Activated CD4-positive, alpha-beta T cell treated with anti-CD3 and anti-CD28 coated beads, Interleukin-2, amount 10 ng/mL, durations not matched to agents 7 days and 5 days (primary cell): ENCODE results near the gene EXOC4. TPM values are rescaled to one million over a fixed set of nuclear protein-coding genes. Genes with fewer than 3 reads are reported as not detected.

ENCODE experiments used
- CTCF ChIA-PET: fragments of 350-600 bp; sonication (Branson Sonifier 250); formaldehyde crosslinking; loops from one replicate; lab custom pipeline; 2021; ENCODE audit warnings: antibody characterized with exemption; lab: Charles Lee
- POLR2A ChIA-PET: fragments of 350-600 bp; sonication (Branson Sonifier 250); formaldehyde crosslinking; loops from one replicate; lab custom pipeline; 2021; ENCODE audit warnings: antibody characterized with exemption; lab: Charles Lee
- DNase-seq: peaks from one replicate; pipeline ENCODE4 v3.0.0-alpha.2; 2020
- H3K27ac Mint-ChIP-seq: one replicate; pipeline ENCODE4 v1.8.0; 2021; ENCODE audit warnings: mild to moderate bottlenecking, moderate library complexity, mixed read lengths
- H3K27me3 Mint-ChIP-seq: one replicate; pipeline ENCODE4 v1.8.0; 2021; ENCODE audit warnings: mixed read lengths
- H3K36me3 Mint-ChIP-seq: one replicate; pipeline ENCODE4 v1.8.0; 2021; ENCODE audit warnings: low read depth, mixed read lengths
- H3K4me1 Mint-ChIP-seq: one replicate; pipeline ENCODE4 v1.8.0; 2021; ENCODE audit warnings: mixed read lengths
- H3K4me3 Mint-ChIP-seq: one replicate; pipeline ENCODE4 v1.8.0; 2021; ENCODE audit warnings: mild to moderate bottlenecking, moderate library complexity, mixed read lengths
- H3K9me3 Mint-ChIP-seq: one replicate; pipeline ENCODE4 v1.8.0; 2021; ENCODE audit warnings: mixed read lengths
- total RNA-seq, 2 experiments: library from RNA; stranded (reverse); gene quantifications; one replicate each; pipeline ENCODE4 v1.2.3, GENCODE V29; 2021

Gene EXOC4
- total RNA-seq, 2 experiments from 2014 or later, result 76.7 to 84.6 TPM

DNA sequence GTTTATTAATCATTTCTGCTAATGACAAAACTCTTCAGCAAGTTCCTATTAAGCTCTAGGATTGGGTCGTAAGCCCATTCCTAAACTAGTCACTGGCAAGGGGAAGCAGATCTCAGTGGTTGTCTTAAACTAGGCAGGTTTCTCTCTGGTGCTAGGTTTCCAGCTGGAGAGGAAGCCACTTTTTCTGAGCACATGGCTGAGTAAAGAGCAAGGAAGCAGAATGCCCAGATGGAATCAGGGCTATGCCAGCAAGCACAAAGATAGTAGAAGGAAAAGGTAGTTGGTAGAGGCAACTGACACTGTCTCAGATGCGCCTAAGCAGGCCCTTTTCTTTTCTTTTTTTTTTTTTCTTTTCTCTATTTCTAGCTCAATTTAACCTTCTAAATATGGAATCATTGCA, 224.9 kb downstream of the EXOC4 start:
- CTCF ChIA-PET, result interaction anchor here (0.6 kb wide), 1 partner anchor 12 kb away, joined by 5 read pairs; no protein-coding TSS in a partner anchor
- peaks cover 17% of the 10 kb centered on the region for H3K4me1 Mint-ChIP-seq

DNA sequence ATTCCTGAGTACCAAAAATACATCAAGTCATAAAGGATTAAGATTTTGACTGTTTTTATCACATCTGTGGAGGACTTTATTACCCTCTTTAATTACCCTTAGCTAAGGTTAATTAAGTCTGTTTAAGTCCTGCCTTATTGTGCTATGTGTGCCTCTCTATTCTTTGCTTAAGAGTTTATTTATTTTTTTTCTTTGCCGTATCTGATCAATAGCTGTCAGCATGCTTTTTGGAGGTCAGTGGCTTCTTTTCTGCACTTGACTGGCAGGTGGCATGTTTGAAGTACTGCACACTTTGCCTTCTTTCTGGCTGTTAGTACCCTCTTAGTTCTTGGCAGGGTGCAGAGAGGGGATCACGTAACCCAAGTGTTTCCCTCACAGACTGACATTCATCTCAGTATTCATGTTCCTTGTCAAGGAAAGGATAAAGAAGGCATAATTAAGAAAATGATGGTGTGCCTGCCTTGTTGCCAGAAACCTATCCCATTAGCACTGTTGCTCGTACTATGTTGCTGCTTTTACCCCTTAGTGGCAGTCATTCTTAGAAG, 225.8 kb downstream of the EXOC4 start:
- peaks cover 9% of the 10 kb centered on the region for H3K36me3 Mint-ChIP-seq
- no peak overlapping the region for H3K27ac Mint-ChIP-seq
- H3K27me3 Mint-ChIP-seq, result no peaks in the 10 kb centered on the region
- no peaks in the 10 kb centered on the region for H3K9me3 Mint-ChIP-seq
- DNase-seq, result no peak
- POLR2A ChIA-PET, result no interaction called here
- H3K4me1 Mint-ChIP-seq, result peaks cover 24% of the 10 kb centered on the region
- CTCF ChIA-PET, result no interaction called here
- no peak overlapping the region for H3K4me3 Mint-ChIP-seq

More for the DNA sequence above, 224.9 kb downstream of the EXOC4 start:
- Mint-ChIP-seq H3K27me3 (no peaks in the 10 kb centered on the region), H3K36me3 (peaks cover 10% of the 10 kb centered on the region), H3K27ac (no peak overlapping the region), H3K4me3 (no peak overlapping the region), H3K9me3 (no peaks in the 10 kb centered on the region)
- no peak for DNase-seq
- POLR2A ChIA-PET, result no interaction called here

DNA sequence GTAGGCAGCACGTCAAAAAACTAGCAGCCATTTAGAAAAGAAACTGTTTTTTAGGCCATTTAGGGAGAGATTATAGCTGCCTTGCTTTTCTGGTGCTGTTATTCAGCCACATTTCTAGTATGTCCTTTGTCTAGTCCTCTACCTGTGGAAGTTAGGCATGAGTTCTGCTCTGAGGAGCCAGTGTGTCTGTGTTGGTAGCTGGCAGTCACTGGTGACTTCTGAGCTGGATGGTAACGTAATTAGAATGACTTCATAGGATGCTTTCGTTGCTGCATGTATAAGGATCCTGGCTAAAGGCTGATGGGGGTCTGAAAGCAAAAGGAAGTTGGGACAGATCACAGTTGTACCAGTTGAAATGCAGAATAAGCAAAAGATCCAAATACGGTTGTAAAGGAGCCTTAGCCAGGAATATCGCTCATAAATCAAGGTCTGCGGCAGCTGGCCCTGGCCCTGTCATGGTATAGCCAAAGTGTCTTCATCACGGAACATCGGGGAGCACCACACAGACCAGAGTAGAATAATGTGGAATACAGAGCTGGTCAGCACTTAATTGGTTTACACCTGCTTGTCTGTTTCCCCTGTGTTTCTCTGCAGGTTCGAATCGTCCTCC, 226.7 kb downstream of the EXOC4 start:
- ChIA-PET CTCF (no interaction called here), POLR2A (no interaction called here)
- Mint-ChIP-seq H3K9me3 (no peaks in the 10 kb centered on the region), H3K27ac (no peak overlapping the region), H3K4me1 (peaks cover 32% of the 10 kb centered on the region), H3K27me3 (no peaks in the 10 kb centered on the region), H3K4me3 (no peak overlapping the region), H3K36me3 (peaks cover 9% of the 10 kb centered on the region)
- no peak for DNase-seq

- CTCF ChIA-PET, result interaction anchor here (0.6 kb wide), 1 partner anchor 577 kb away, joined by 3 read pairs; no protein-coding TSS in a partner anchor
- no peak for DNase-seq
- no peaks in the 10 kb centered on the region for H3K27me3 Mint-ChIP-seq
- H3K9me3 Mint-ChIP-seq, result peaks cover 3% of the 10 kb centered on the region
- peak overlapping the region; percentile 33 for H3K27ac Mint-ChIP-seq
- POLR2A ChIA-PET, result no interaction called here
- peaks cover 36% of the 10 kb centered on the region for H3K4me1 Mint-ChIP-seq
- H3K4me3 Mint-ChIP-seq, result no peak overlapping the region
- peaks cover 11% of the 10 kb centered on the region for H3K36me3 Mint-ChIP-seq
Measured at GRCh38 chr7:133480868-133481267, 228.0 kb downstream of the EXOC4 start.

DNA sequence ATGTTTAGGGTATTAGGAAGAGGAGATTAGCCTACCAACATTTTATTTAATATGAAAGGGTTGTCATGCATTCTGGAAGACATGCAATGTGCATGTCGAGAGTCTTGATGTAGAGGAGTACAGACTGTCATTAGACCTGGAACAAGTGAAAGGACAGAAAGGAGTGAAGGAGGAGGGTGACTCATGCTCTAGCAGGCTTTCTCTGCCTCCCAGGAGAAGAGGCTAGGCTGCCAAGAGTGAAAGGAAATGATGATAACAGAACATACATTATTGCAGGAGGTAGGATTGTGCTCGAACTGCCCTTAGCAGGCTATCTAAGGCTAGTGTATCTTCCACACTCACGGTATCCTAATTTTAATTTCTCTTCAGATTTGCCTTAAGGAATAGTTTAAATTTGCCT, 228.8 kb downstream of the EXOC4 start:
- no peak for DNase-seq
- no peak overlapping the region for H3K4me3 Mint-ChIP-seq
- CTCF ChIA-PET, result no interaction called here
- no peaks in the 10 kb centered on the region for H3K27me3 Mint-ChIP-seq
- H3K4me1 Mint-ChIP-seq, result peaks cover 36% of the 10 kb centered on the region
- peaks cover 11% of the 10 kb centered on the region for H3K36me3 Mint-ChIP-seq
- POLR2A ChIA-PET, result no interaction called here
- H3K27ac Mint-ChIP-seq, result no peak overlapping the region
- peaks cover 3% of the 10 kb centered on the region for H3K9me3 Mint-ChIP-seq

DNA sequence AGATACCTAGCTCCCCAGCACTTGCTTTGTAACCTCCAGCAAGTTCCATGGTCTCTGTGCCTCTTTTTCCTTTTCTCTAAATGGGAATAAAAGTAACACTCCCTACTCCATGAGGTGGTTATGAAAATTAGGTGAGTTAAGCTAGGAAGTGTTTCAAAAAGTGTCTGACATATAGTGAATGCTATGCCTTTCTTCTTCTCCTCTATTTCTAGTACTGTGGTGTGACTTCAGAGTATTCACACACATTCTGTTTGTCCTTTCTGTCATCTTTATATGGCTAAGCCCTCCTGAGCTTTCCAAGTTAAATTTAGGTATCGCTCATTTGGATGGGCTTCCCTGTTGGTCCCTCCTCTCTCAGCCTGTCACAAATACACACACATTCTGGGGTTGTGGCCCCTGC, 229.7 kb downstream of the EXOC4 start:
- Mint-ChIP-seq H3K27ac (peak overlapping the region; percentile 15), H3K9me3 (peaks cover 3% of the 10 kb centered on the region), H3K4me3 (no peak overlapping the region), H3K36me3 (peaks cover 11% of the 10 kb centered on the region), H3K4me1 (peaks cover 36% of the 10 kb centered on the region), H3K27me3 (no peaks in the 10 kb centered on the region)
- CTCF ChIA-PET, result interaction anchor here (0.6 kb wide), 1 partner anchor 118 kb away, joined by 3 read pairs; no protein-coding TSS in a partner anchor
- POLR2A ChIA-PET, result no interaction called here
- no peak for DNase-seq

DNA sequence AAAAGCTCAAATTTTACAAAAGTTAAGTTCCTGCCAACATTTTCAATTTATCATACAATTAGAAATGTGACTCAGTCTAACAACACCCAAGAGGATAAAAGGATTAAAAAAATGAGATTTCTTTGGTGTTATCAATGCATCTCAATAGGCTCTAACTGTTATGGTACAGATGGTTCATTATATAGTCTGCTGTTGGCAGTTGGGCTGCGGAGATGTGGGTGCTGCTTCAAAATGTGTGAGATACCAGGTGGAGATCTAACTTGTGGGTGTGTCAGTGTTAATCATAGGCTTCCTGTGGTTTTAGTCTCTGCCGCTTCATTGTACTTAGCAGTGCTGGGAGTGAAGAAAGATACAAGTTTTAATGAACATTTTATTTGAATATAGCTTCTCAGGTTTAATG, 231.2 kb downstream of the EXOC4 start:
- Mint-ChIP-seq H3K36me3 (peaks cover 11% of the 10 kb centered on the region), H3K4me3 (peak overlapping the region; percentile 51), H3K27ac (peak overlapping the region; percentile 69), H3K9me3 (peaks cover 3% of the 10 kb centered on the region), H3K4me1 (peaks cover 36% of the 10 kb centered on the region), H3K27me3 (no peaks in the 10 kb centered on the region)
- ChIA-PET POLR2A (no interaction called here), CTCF (no interaction called here)
- DNase-seq, result peak; percentile 54

- no peak for DNase-seq
- POLR2A ChIA-PET, result no interaction called here
- Mint-ChIP-seq H3K27ac (no peak overlapping the region), H3K36me3 (peaks cover 5% of the 10 kb centered on the region), H3K4me3 (no peak overlapping the region), H3K27me3 (no peaks in the 10 kb centered on the region), H3K9me3 (peaks cover 5% of the 10 kb centered on the region), H3K4me1 (peaks cover 23% of the 10 kb centered on the region)
- CTCF ChIA-PET, result interaction anchor here (0.6 to 0.9 kb wide), 2 partner anchors 12 to 263 kb away, joined by 3 to 5 read pairs; no protein-coding TSS in a partner anchor
Measured at GRCh38 chr7:133489906-133490305, 237.0 kb downstream of the EXOC4 start.

- peaks cover 19% of the 10 kb centered on the region for H3K4me1 Mint-ChIP-seq
- H3K4me3 Mint-ChIP-seq, result no peak overlapping the region
- H3K36me3 Mint-ChIP-seq, result peaks cover 3% of the 10 kb centered on the region
- no peaks in the 10 kb centered on the region for H3K27me3 Mint-ChIP-seq
- ChIA-PET CTCF (interaction anchor here (0.6 kb wide), 1 partner anchor 526 kb away, joined by 3 read pairs; no protein-coding TSS in a partner anchor), POLR2A (no interaction called here)
- no peak overlapping the region for H3K27ac Mint-ChIP-seq
- H3K9me3 Mint-ChIP-seq, result peaks cover 2% of the 10 kb centered on the region
- DNase-seq, result no peak
Measured at GRCh38 chr7:133491201-133491691, 238.4 kb downstream of the EXOC4 start.

DNA sequence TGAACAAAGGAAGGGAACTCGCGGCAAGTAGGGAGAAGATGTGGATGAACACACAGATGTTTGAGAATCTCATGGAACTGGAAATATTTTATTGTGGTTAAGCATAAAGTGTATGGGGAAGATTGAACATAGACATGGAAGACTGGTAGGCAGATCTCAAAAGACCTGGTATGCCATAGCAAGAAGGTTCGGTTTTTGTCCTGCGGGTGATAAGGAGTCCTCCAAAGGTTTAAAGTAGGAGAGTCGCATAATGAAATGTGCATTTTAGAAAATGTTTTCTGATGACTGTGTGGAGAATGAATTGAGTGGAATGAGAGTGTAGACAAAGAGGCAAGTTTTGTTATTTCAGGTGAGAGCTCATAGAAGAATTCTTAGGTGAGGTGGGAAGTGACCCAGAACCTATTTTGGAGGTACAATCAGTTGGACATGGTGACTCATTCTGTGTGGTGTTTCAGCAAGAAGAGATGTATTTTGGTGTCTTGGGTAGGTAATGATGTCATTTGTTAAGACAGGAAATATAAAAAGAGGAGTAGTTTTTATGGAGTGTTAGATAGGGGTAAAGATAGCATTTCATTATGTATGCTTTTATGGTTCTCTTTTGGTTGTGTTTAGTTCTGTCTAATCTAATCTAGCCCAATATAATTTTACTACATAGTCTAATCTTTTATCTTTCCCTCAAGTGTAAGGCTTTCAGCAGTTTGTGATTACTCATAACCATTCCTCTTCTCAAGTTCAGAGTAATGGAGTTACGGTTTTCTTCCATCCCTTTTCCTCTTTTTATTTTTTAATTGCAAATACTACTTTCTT, 239.2 kb downstream of the EXOC4 start:
- Mint-ChIP-seq H3K36me3 (peaks cover 5% of the 10 kb centered on the region), H3K27me3 (no peaks in the 10 kb centered on the region), H3K27ac (no peak overlapping the region), H3K9me3 (peaks cover 3% of the 10 kb centered on the region), H3K4me3 (no peak overlapping the region), H3K4me1 (peaks cover 19% of the 10 kb centered on the region)
- DNase-seq, result no peak
- POLR2A ChIA-PET, result no interaction called here
- CTCF ChIA-PET, result interaction anchor here (0.6 kb wide), 1 partner anchor 145 kb away, joined by 4 read pairs; no protein-coding TSS in a partner anchor

DNA sequence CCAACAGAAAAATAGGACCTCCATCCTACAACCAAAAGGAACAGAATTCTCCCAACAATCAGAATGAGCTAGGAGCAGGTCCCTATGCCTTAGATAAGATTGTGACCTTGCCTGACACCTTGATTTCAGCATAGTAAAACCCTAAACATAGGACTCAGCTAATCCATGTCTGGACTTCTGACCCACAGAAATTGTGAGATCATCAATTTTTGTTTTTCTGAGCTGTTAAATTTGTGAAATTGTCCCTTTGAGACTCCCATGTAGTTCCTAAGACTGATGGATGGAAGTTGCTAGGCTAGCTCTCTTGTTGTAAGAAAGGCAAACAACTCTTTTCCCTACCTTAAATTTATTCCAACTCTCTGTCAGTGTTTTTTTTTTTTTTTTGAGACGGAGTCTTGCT, 244.2 kb downstream of the EXOC4 start:
- DNase-seq, result no peak
- Mint-ChIP-seq H3K4me1 (peaks cover 6% of the 10 kb centered on the region), H3K4me3 (no peak overlapping the region), H3K27ac (no peak overlapping the region), H3K27me3 (no peaks in the 10 kb centered on the region), H3K36me3 (peaks cover 5% of the 10 kb centered on the region), H3K9me3 (peaks cover 8% of the 10 kb centered on the region)
- ChIA-PET CTCF (interaction anchor here (0.6 to 0.7 kb wide), 2 partner anchors 38 to 1353 kb away, joined by 3 to 5 read pairs; no protein-coding TSS in a partner anchor), POLR2A (no interaction called here)

GRCh38 chr7:133501771-133502170, 248.9 kb downstream of the EXOC4 start:
- ChIA-PET CTCF (no interaction called here), POLR2A (no interaction called here)
- Mint-ChIP-seq H3K4me3 (no peak overlapping the region), H3K36me3 (no peaks in the 10 kb centered on the region), H3K4me1 (no peaks in the 10 kb centered on the region), H3K9me3 (peaks cover 6% of the 10 kb centered on the region), H3K27me3 (no peaks in the 10 kb centered on the region), H3K27ac (no peak overlapping the region)
- no peak for DNase-seq

- Mint-ChIP-seq H3K4me1 (no peaks in the 10 kb centered on the region), H3K36me3 (no peaks in the 10 kb centered on the region)
Measured at GRCh38 chr7:133502498-133502897, 249.6 kb downstream of the EXOC4 start.

More at GRCh38 chr7:133502498-133502897, 249.6 kb downstream of the EXOC4 start:
- no peak for DNase-seq
- ChIA-PET CTCF (no interaction called here), POLR2A (no interaction called here)
- Mint-ChIP-seq H3K27ac (no peak overlapping the region), H3K9me3 (peaks cover 4% of the 10 kb centered on the region), H3K4me3 (no peak overlapping the region), H3K27me3 (no peaks in the 10 kb centered on the region)
